Panc1 (cell line): ENCODE results near the gene RSL24D1.

ENCODE experiments used
- POLR2AphosphoS5 ChIP-seq: IDR thresholded peaks from 2 replicates; pipeline ENCODE4 v1.6.1; 2012; ENCODE audit warnings: mild to moderate bottlenecking, low read depth, low read length, moderate library complexity
- REST ChIP-seq, 2 experiments: IDR thresholded peaks; 2 replicates each; pipeline ENCODE4 v1.6.1; 2011 to 2012; ENCODE audit warnings: low read depth in 2 of 2, control low read depth in 1 of 2, low read length in 1 of 2, mild to moderate bottlenecking in 1 of 2, moderate library complexity in 1 of 2; ENCODE audit not compliant: insufficient read depth in 1 of 2
- TCF7L2 ChIP-seq: IDR thresholded peaks from 2 replicates; pipeline ENCODE4 v1.6.1; 2011; ENCODE audit warnings: mild to moderate bottlenecking, low read depth, low read length, inconsistent platforms
- TF ChIP-seq, protein P1 (sequence below): fragments of 450-650 bp; IDR thresholded peaks from 2 replicates; pipeline ENCODE4 v1.5.1; 2017; ENCODE audit warnings: mild to moderate bottlenecking

DNA sequence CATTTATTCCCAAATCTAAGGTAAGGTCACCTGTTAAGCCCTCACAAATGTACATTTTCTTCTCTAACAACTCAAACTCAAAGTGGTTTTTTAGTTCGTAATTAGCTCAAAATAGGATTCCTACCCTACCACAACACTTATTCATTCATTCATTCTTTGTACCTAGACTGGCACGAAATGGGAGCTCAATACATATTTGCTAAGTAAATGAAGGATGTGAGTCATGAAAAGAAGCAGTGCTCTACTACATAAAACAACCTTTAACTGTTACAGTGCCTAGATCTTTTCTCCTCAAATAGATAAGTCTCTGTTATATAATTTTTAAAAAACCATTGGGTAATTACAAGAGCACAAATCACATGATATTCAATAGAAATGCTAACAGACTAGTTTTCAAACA, 13.1 kb downstream of the RSL24D1 start:
- TF ChIP-seq, protein P1, sequence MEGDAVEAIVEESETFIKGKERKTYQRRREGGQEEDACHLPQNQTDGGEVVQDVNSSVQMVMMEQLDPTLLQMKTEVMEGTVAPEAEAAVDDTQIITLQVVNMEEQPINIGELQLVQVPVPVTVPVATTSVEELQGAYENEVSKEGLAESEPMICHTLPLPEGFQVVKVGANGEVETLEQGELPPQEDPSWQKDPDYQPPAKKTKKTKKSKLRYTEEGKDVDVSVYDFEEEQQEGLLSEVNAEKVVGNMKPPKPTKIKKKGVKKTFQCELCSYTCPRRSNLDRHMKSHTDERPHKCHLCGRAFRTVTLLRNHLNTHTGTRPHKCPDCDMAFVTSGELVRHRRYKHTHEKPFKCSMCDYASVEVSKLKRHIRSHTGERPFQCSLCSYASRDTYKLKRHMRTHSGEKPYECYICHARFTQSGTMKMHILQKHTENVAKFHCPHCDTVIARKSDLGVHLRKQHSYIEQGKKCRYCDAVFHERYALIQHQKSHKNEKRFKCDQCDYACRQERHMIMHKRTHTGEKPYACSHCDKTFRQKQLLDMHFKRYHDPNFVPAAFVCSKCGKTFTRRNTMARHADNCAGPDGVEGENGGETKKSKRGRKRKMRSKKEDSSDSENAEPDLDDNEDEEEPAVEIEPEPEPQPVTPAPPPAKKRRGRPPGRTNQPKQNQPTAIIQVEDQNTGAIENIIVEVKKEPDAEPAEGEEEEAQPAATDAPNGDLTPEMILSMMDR: no peak
- TF ChIP-seq POLR2AphosphoS5 (no peak), REST (IDR thresholded peaks at IDR 0.05; ENCODE audit: insufficient read depth in 1 of 2, low read depth in 2 of 2, low read length in 1 of 2) (no peak), TCF7L2 (no peak)
